Loucy (cell line): ENCODE data around the gene PPP2R1B.

ENCODE experiments used
- H2AFZ ChIP-seq: fragments of 200-600 bp; sonication (generic); 2 replicates; pipeline ENCODE4 v1.6.0; 2016; ENCODE audit warnings: antibody characterized with exemption, mild to moderate bottlenecking, low read length, moderate library complexity
- H3F3A ChIP-seq: fragments of 200-600 bp; 2 replicates; pipeline ENCODE4 v1.6.0; 2016; ENCODE audit warnings: antibody characterized with exemption, low read depth, mild to moderate bottlenecking
- H3K27me3 ChIP-seq: fragments of 200-600 bp; sonication (generic); 2 replicates; pipeline ENCODE4 v1.6.1; 2014; ENCODE audit warnings: low read length, mild to moderate bottlenecking; ENCODE audit not compliant: insufficient read depth, poor library complexity, severe bottlenecking
- H3K36me3 ChIP-seq: fragments of 200-600 bp; sonication (generic); 2 replicates; pipeline ENCODE4 v1.6.1; 2016; ENCODE audit warnings: low read length; ENCODE audit not compliant: insufficient read depth
- H3K4me1 ChIP-seq: fragments of 200-600 bp; sonication (generic); 2 replicates; pipeline ENCODE4 v1.5.1; 2014; ENCODE audit warnings: low read length, mild to moderate bottlenecking; ENCODE audit not compliant: insufficient read depth, poor library complexity, severe bottlenecking
- H3K4me2 ChIP-seq: fragments of 200-600 bp; sonication (generic); 2 replicates; pipeline ENCODE4 v1.6.0; 2014; ENCODE audit warnings: antibody characterized with exemption, low read length, low read depth, mild to moderate bottlenecking; ENCODE audit not compliant: poor library complexity, severe bottlenecking
- H3K4me3 ChIP-seq: fragments of 200-600 bp; sonication (generic); 2 replicates; pipeline ENCODE4 v1.5.1; 2014; ENCODE audit warnings: low read length, mild to moderate bottlenecking, mixed read lengths; ENCODE audit not compliant: poor library complexity, severe bottlenecking
- H3K79me2 ChIP-seq: fragments of 200-600 bp; sonication (generic); 2 replicates; pipeline ENCODE4 v1.6.1; 2014; ENCODE audit warnings: low read length; ENCODE audit not compliant: insufficient read depth
- H3K9ac ChIP-seq: fragments of 200-600 bp; sonication (generic); 2 replicates; pipeline ENCODE4 v1.6.0; 2014; ENCODE audit warnings: mild to moderate bottlenecking, low read depth, low read length, moderate library complexity; ENCODE audit not compliant: poor library complexity, severe bottlenecking
- H3K9me2 ChIP-seq: fragments of 200-600 bp; sonication (generic); replicated peaks from 2 replicates; pipeline ENCODE4 v1.6.1; 2016; ENCODE audit warnings: low read depth, low read length, mixed read lengths
- H3K9me3 ChIP-seq: fragments of 200-600 bp; sonication (generic); 2 replicates; pipeline ENCODE4 v1.6.1; 2014; ENCODE audit warnings: mild to moderate bottlenecking, antibody characterized with exemption, low read length, low read depth; ENCODE audit not compliant: insufficient read depth
- H4K20me1 ChIP-seq: fragments of 200-600 bp; sonication (generic); 2 replicates; pipeline ENCODE4 v1.6.0; 2014; ENCODE audit warnings: antibody characterized with exemption, low read length, mild to moderate bottlenecking; ENCODE audit not compliant: insufficient read depth, poor library complexity, severe bottlenecking
- CTCF ChIP-seq: fragments of 200-600 bp; sonication (generic); conservative IDR thresholded peaks from 2 replicates; pipeline ENCODE4 v1.5.1; 2014; ENCODE audit warnings: mild to moderate bottlenecking, antibody characterized with exemption, low read length
- EZH2phosphoT487 ChIP-seq: fragments of 200-600 bp; IDR thresholded peaks from 2 replicates; pipeline ENCODE4 v1.6.1; 2018; ENCODE audit warnings: antibody characterized with exemption, mild to moderate bottlenecking, moderate library complexity, borderline replicate concordance

PPP2R1B gene

GRCh38 chr11:111726301-111726713, 39.9 kb downstream of the PPP2R1B start:
- H3K9ac ChIP-seq = no peak overlapping the region
- no peak overlapping the region for H2AFZ ChIP-seq
- TF ChIP-seq EZH2phosphoT487 (no peak), CTCF (no peak)
- no peaks in the 10 kb centered on the region for H3K4me1 ChIP-seq
- no peak overlapping the region for H3K4me2 ChIP-seq
- H3K27me3 ChIP-seq = no peaks in the 10 kb centered on the region
- no peaks in the 10 kb centered on the region for H3K9me2 ChIP-seq
- H3K4me3 ChIP-seq = no peak overlapping the region
- peaks cover 57% of the 10 kb centered on the region for H3K36me3 ChIP-seq
- no peaks in the 10 kb centered on the region for H3K79me2 ChIP-seq
- H4K20me1 ChIP-seq = no peaks in the 10 kb centered on the region
- no peaks in the 10 kb centered on the region for H3K9me3 ChIP-seq
- H3F3A ChIP-seq = no peaks in the 10 kb centered on the region

GRCh38 chr11:111725621-111726020, 40.6 kb downstream of the PPP2R1B start:
- Histone ChIP-seq H3K9me2 (no peaks in the 10 kb centered on the region), H3K9me3 (no peaks in the 10 kb centered on the region), H3K4me2 (no peak overlapping the region), H3K4me3 (no peak overlapping the region), H2AFZ (no peak overlapping the region), H3K9ac (no peak overlapping the region), H3F3A (no peaks in the 10 kb centered on the region), H3K4me1 (no peaks in the 10 kb centered on the region), H3K27me3 (no peaks in the 10 kb centered on the region), H4K20me1 (no peaks in the 10 kb centered on the region), H3K79me2 (no peaks in the 10 kb centered on the region), H3K36me3 (peaks cover 64% of the 10 kb centered on the region)
- TF ChIP-seq CTCF (no peak), EZH2phosphoT487 (no peak)

GRCh38 chr11:111724615-111725129, 41.5 kb downstream of the PPP2R1B start:
- Histone ChIP-seq H3K36me3 (peaks cover 73% of the 10 kb centered on the region), H3K4me3 (no peak overlapping the region)

More at GRCh38 chr11:111724615-111725129, 41.5 kb downstream of the PPP2R1B start:
- Histone ChIP-seq H2AFZ (no peak overlapping the region), H3K4me1 (no peaks in the 10 kb centered on the region), H3K4me2 (no peak overlapping the region), H3K9me3 (no peaks in the 10 kb centered on the region), H3K9ac (no peak overlapping the region), H3F3A (no peaks in the 10 kb centered on the region), H3K9me2 (no peaks in the 10 kb centered on the region), H3K27me3 (no peaks in the 10 kb centered on the region), H3K79me2 (no peaks in the 10 kb centered on the region), H4K20me1 (no peaks in the 10 kb centered on the region)
- TF ChIP-seq EZH2phosphoT487 (no peak), CTCF (no peak)
